ENCODE data around the gene SLC48A1. TPM values are rescaled to one million over a fixed set of nuclear protein-coding genes. Genes with fewer than 3 reads are reported as not detected.
A peak's percentile ranks its signal among the peaks of the same experiment; 100 is the strongest.

The SLC48A1 gene
- total RNA-seq, 1 experiment from 2014 or later: 20.0 TPM

GRCh38 chr12:47816403-47817271 lies 43.6 kb downstream of the SLC48A1 start (continued):
- TF ChIP-seq CTCF (IDR thresholded peaks at IDR 0.05 in 2 of 3, conservative IDR thresholded peaks at IDR 0.05 in 1 of 3; ENCODE audit: borderline replicate concordance in 1 of 3, insufficient read depth in 1 of 3, low read depth in 2 of 3, low read length in 2 of 3) (no peak), ATF3 (IDR thresholded peaks at IDR 0.05) (no peak)

GRCh38 chr12:47817272-47818006 lies 44.4 kb downstream of the SLC48A1 start:
- TF ChIP-seq CEBPB (IDR thresholded peaks at IDR 0.05; ENCODE audit: low read depth): no peak
- TF ChIP-seq CTCF (IDR thresholded peaks at IDR 0.05 in 2 of 3, conservative IDR thresholded peaks at IDR 0.05 in 1 of 3; ENCODE audit: borderline replicate concordance in 1 of 3, insufficient read depth in 1 of 3, low read depth in 2 of 3, low read length in 2 of 3): peak in 1 of 3 experiments; percentile 18; a peak in 1 of 6 replicates
- Histone ChIP-seq H3K9me3 (ENCODE audit: control insufficient read depth in 1 of 2, insufficient read depth in 1 of 2, low read depth in 1 of 2, low read length in 2 of 2) (no peaks in the 10 kb centered on the region), H2AFZ (ENCODE audit: low read depth, low read length, poor library complexity, severe bottlenecking) (no peak overlapping the region), H3K4me1 (ENCODE audit: control insufficient read depth in 1 of 2, insufficient read depth in 2 of 2, low read length in 2 of 2) (peaks cover 45 to 90% of the 10 kb centered on the region in 2 experiments), H3K9ac (ENCODE audit: low read length) (no peak overlapping the region), H3K27ac (ENCODE audit: low read depth, low read length) (peak overlapping the region; percentile 36), H4K20me1 (ENCODE audit: insufficient read depth) (no peaks in the 10 kb centered on the region), H3K9me2 (ENCODE audit: insufficient read depth) (no peaks in the 10 kb centered on the region), H3K36me3 (ENCODE audit: control insufficient read depth in 1 of 2, insufficient read depth in 2 of 2, low read length in 2 of 2) (no peaks in the 10 kb centered on the region), H3K27me3 (ENCODE audit: insufficient read depth, low read length) (no peaks in the 10 kb centered on the region), H3K4me3 (replicated peaks in 1 of 2; ENCODE audit: low read depth in 1 of 2, low read length in 2 of 2) (no peak overlapping the region), H3K4me2 (ENCODE audit: low read length) (peak overlapping the region; percentile 100), H3K79me2 (ENCODE audit: insufficient read depth, low read length) (peaks cover 71% of the 10 kb centered on the region)
- CTCF ChIA-PET: interaction anchor here (1.1 to 2.9 kb wide), 3 partner anchors 11 to 21 kb away, joined by 3 to 26 read pairs (median 7); no protein-coding TSS in a partner anchor
- ATAC-seq (no peak), DNase-seq (ENCODE audit: low read depth, low spot score) (no peak)
- intact Hi-C loops (cut with micrococcal nuclease): no loop called here
- TSS peak; percentile 47 for BruUV-seq (replicated peaks)
- POLR2A ChIA-PET: interaction anchor here (2.2 kb wide), 1 partner anchor 12 kb away, joined by 8 read pairs; no protein-coding TSS in a partner anchor
- RAD21 ChIA-PET (ENCODE audit: low non-redundant PET in 1 of 2, low total read pairs in 2 of 2, uncharacterized antibody in 2 of 2, unreplicated experiment in 2 of 2): no interaction called here
